Activated T-cell treated with anti-CD3 and anti-CD28 coated beads, Interleukin-2, amount 50 U/mL, for 72 hours (primary cell): ENCODE data around the gene AQP9. TPM values are rescaled to one million over a fixed set of nuclear protein-coding genes. Genes with fewer than 3 reads are reported as not detected.
"Not testable (repeated sequence)": the region's sequence is repeated elsewhere in the genome, so short reads cannot be mapped to it uniquely, and the experiment has no call there.

Experiments used
- ATAC-seq, 2 donors: fragments of 150-1000 bp; cut with Tn5 transposase; replicated peaks in 1 of 2; 2 replicates each; pipeline ENCODE4 v1.10.0; 2021; ENCODE audit warnings: moderate library complexity in 2 of 2, mild to moderate bottlenecking in 1 of 2
- DNase-seq, 2 donors: peaks; one replicate each; pipeline ENCODE4 v3.0.0; 2021 to 2022; ENCODE audit warnings: mixed read lengths in 1 of 2
- H3K27ac Mint-ChIP-seq: one replicate; pipeline ENCODE4 v1.8.0; 2022; ENCODE audit warnings: mild to moderate bottlenecking, moderate library complexity, mixed read lengths
- H3K27me3 Mint-ChIP-seq: one replicate; pipeline ENCODE4 v1.8.0; 2022; ENCODE audit warnings: low read depth, mixed read lengths
- H3K36me3 Mint-ChIP-seq, 2 donors: one replicate each; pipeline ENCODE4 v1.8.0; 2022; ENCODE audit warnings: mixed read lengths in 2 of 2, mild to moderate bottlenecking in 1 of 2; ENCODE audit not compliant: insufficient read depth in 2 of 2
- H3K4me1 Mint-ChIP-seq: one replicate; pipeline ENCODE4 v1.8.0; 2022; ENCODE audit warnings: low read depth, mixed read lengths
- H3K4me3 Mint-ChIP-seq, 2 donors: one replicate each; pipeline ENCODE4 v1.8.0; 2022; ENCODE audit warnings: mild to moderate bottlenecking in 2 of 2, mixed read lengths in 2 of 2, moderate library complexity in 2 of 2
- H3K9me3 Mint-ChIP-seq, 2 donors: one replicate each; pipeline ENCODE4 v1.8.0; 2022; ENCODE audit warnings: mixed read lengths in 2 of 2
- total RNA-seq, 2 donors: library from RNA; stranded (reverse); gene quantifications; one replicate each; pipeline ENCODE4 v1.2.3, GENCODE V29; 2022

The AQP9 gene
- total RNA-seq, 2 donors from 2014 or later = 0.36 to 0.56 TPM

GRCh38 chr15:58206151-58206550 is 68.0 kb downstream of the AQP9 start:
- Mint-ChIP-seq H3K4me3 (no peak overlapping the region), H3K4me1 (no peaks in the 10 kb centered on the region), H3K9me3 (no peaks in the 10 kb centered on the region), H3K36me3 (no peaks in the 10 kb centered on the region), H3K27me3 (peaks cover 25% of the 10 kb centered on the region), H3K27ac (no peak overlapping the region)
- no peak for DNase-seq
- no peak for ATAC-seq

GRCh38 chr15:58208217-58208616 is 70.0 kb downstream of the AQP9 start:
- H3K36me3 Mint-ChIP-seq, DNase-seq, H3K4me1 Mint-ChIP-seq, ATAC-seq, H3K27ac Mint-ChIP-seq, H3K9me3 Mint-ChIP-seq, H3K4me3 Mint-ChIP-seq: not testable (repeated sequence)
- peaks cover 13% of the 10 kb centered on the region for H3K27me3 Mint-ChIP-seq

- not testable (repeated sequence) for H3K27ac Mint-ChIP-seq, H3K27me3 Mint-ChIP-seq, H3K4me3 Mint-ChIP-seq, H3K36me3 Mint-ChIP-seq, H3K4me1 Mint-ChIP-seq, H3K9me3 Mint-ChIP-seq, DNase-seq
- peak in 1 of 2 donors; percentile 43 for ATAC-seq
Observed at GRCh38 chr15:58209007-58209481, 70.9 kb downstream of the AQP9 start.

GRCh38 chr15:58210031-58210430 is 71.8 kb downstream of the AQP9 start:
- not testable (repeated sequence) for H3K27me3 Mint-ChIP-seq, H3K27ac Mint-ChIP-seq, H3K9me3 Mint-ChIP-seq, DNase-seq, H3K4me1 Mint-ChIP-seq, ATAC-seq, H3K4me3 Mint-ChIP-seq, H3K36me3 Mint-ChIP-seq

- ATAC-seq (no peak), DNase-seq (no peak)
- Mint-ChIP-seq H3K36me3 (no peaks in the 10 kb centered on the region), H3K9me3 (no peaks in the 10 kb centered on the region), H3K27ac (no peak overlapping the region), H3K4me1 (no peaks in the 10 kb centered on the region), H3K27me3 (no peaks in the 10 kb centered on the region), H3K4me3 (no peak overlapping the region)
Observed at GRCh38 chr15:58212909-58213526, 74.8 kb downstream of the AQP9 start.

- no peak overlapping the region for H3K27ac Mint-ChIP-seq
- no peaks in the 10 kb centered on the region for H3K27me3 Mint-ChIP-seq
- DNase-seq (no peak), ATAC-seq (no peak)
- no peaks in the 10 kb centered on the region for H3K9me3 Mint-ChIP-seq
- H3K4me3 Mint-ChIP-seq = no peak overlapping the region
- no peaks in the 10 kb centered on the region for H3K36me3 Mint-ChIP-seq
- H3K4me1 Mint-ChIP-seq = no peaks in the 10 kb centered on the region
Observed at GRCh38 chr15:58213587-58214338, 75.6 kb downstream of the AQP9 start.

GRCh38 chr15:58214591-58215340 is 76.6 kb downstream of the AQP9 start:
- no peaks in the 10 kb centered on the region for H3K4me1 Mint-ChIP-seq
- no peaks in the 10 kb centered on the region for H3K9me3 Mint-ChIP-seq
- no peaks in the 10 kb centered on the region for H3K36me3 Mint-ChIP-seq
- no peak overlapping the region for H3K27ac Mint-ChIP-seq
- ATAC-seq = no peak
- DNase-seq = no peak
- H3K4me3 Mint-ChIP-seq = no peak overlapping the region
- no peaks in the 10 kb centered on the region for H3K27me3 Mint-ChIP-seq

GRCh38 chr15:58217460-58217859 is 79.3 kb downstream of the AQP9 start:
- peaks cover 0 to 2% of the 10 kb centered on the region in 2 donors for H3K36me3 Mint-ChIP-seq
- no peaks in the 10 kb centered on the region for H3K4me1 Mint-ChIP-seq
- ATAC-seq (no peak), DNase-seq (no peak)
- no peaks in the 10 kb centered on the region for H3K27me3 Mint-ChIP-seq
- H3K9me3 Mint-ChIP-seq = peaks cover 1 to 2% of the 10 kb centered on the region in 2 donors
- H3K4me3 Mint-ChIP-seq = no peak overlapping the region
- H3K27ac Mint-ChIP-seq = no peak overlapping the region

GRCh38 chr15:58221591-58222241 is 83.5 kb downstream of the AQP9 start:
- H3K4me3 Mint-ChIP-seq = no peak overlapping the region
- H3K9me3 Mint-ChIP-seq = peaks cover 1 to 2% of the 10 kb centered on the region in 2 donors
- ATAC-seq (no peak), DNase-seq (peak in 1 of 2 donors; percentile 6)
- H3K27ac Mint-ChIP-seq = no peak overlapping the region
- peaks cover 0 to 2% of the 10 kb centered on the region in 2 donors for H3K36me3 Mint-ChIP-seq
- H3K27me3 Mint-ChIP-seq = no peaks in the 10 kb centered on the region
- H3K4me1 Mint-ChIP-seq = no peaks in the 10 kb centered on the region

GRCh38 chr15:58222679-58223078 is 84.5 kb downstream of the AQP9 start:
- Mint-ChIP-seq H3K36me3 (peaks cover 0 to 2% of the 10 kb centered on the region in 2 donors), H3K9me3 (peaks cover 1 to 2% of the 10 kb centered on the region in 2 donors), H3K27ac (no peak overlapping the region), H3K4me3 (no peak overlapping the region), H3K27me3 (no peaks in the 10 kb centered on the region), H3K4me1 (no peaks in the 10 kb centered on the region)
- ATAC-seq = no peak
- DNase-seq = no peak

GRCh38 chr15:58223432-58223831 is 85.3 kb downstream of the AQP9 start:
- ATAC-seq (no peak), DNase-seq (no peak)
- H3K4me3 Mint-ChIP-seq = no peak overlapping the region
- H3K27ac Mint-ChIP-seq = no peak overlapping the region
- peaks cover 1 to 2% of the 10 kb centered on the region in 2 donors for H3K9me3 Mint-ChIP-seq
- H3K36me3 Mint-ChIP-seq = peaks cover 0 to 2% of the 10 kb centered on the region in 2 donors
- H3K27me3 Mint-ChIP-seq = no peaks in the 10 kb centered on the region
- peaks cover 3% of the 10 kb centered on the region for H3K4me1 Mint-ChIP-seq

- Mint-ChIP-seq H3K9me3 (peaks cover 1 to 2% of the 10 kb centered on the region in 2 donors), H3K27me3 (peaks cover 4% of the 10 kb centered on the region), H3K4me3 (no peak overlapping the region), H3K27ac (no peak overlapping the region), H3K36me3 (peaks cover 0 to 2% of the 10 kb centered on the region in 2 donors), H3K4me1 (peaks cover 10% of the 10 kb centered on the region)
- DNase-seq (no peak), ATAC-seq (no peak)
Observed at GRCh38 chr15:58224068-58224467, 85.9 kb downstream of the AQP9 start.
